B cell (primary cell): Measurements from ENCODE around the gene AFG3L2. TPM values are rescaled to one million over a fixed set of nuclear protein-coding genes. Genes with fewer than 3 reads are reported as not detected.

Source experiments
- ATAC-seq: fragments of 200-7000 bp; cut with Tn5 transposase; one replicate; pipeline ENCODE4 v1.10.0; 2021; ENCODE audit warnings: low read depth, mild to moderate bottlenecking, moderate number of reproducible peaks, moderate library complexity
- CTCF ChIA-PET: fragments of 350-600 bp; sonication (Branson Sonifier 250); formaldehyde crosslinking; loops from one replicate; lab custom pipeline; 2021; ENCODE audit warnings: antibody characterized with exemption, inconsistent platforms; lab: Charles Lee
- POLR2A ChIA-PET: fragments of 350-600 bp; sonication (Branson Sonifier 250); formaldehyde crosslinking; loops from one replicate; lab custom pipeline; 2021; ENCODE audit warnings: antibody characterized with exemption; lab: Charles Lee
- DNase-seq: peaks from one replicate; pipeline ENCODE4 v3.0.0; 2013
- H2AFZ ChIP-seq: 2 replicates; pipeline ENCODE4 v1.6.1; 2012; ENCODE audit warnings: mild to moderate bottlenecking, low read depth, low read length; ENCODE audit not compliant: insufficient read depth, poor library complexity, severe bottlenecking
- H3K27ac ChIP-seq, 2 donors: 1 replicate in 1 of 2; 2 replicates in 1 of 2; pipeline ENCODE4 v1.5.1; 2012 to 2013; ENCODE audit warnings: low read length in 2 of 2, mild to moderate bottlenecking in 2 of 2, moderate library complexity in 1 of 2
- H3K27me3 ChIP-seq, 4 experiments: fragments of 200-600 bp in 1 of 4; sonication (generic) in 1 of 4; replicated peaks in 1 of 4; 1 replicate in 2 of 4; 2 replicates in 2 of 4; pipeline versions ENCODE4 v1.6.1 to v1.7.0; 2013 to 2016; ENCODE audit warnings: low read length in 3 of 4, mild to moderate bottlenecking in 2 of 4, mixed read lengths in 1 of 4, moderate library complexity in 1 of 4; ENCODE audit not compliant: insufficient read depth in 4 of 4, control insufficient read depth in 3 of 4; ENCODE audit errors: control extremely low read depth in 1 of 4
- H3K36me3 ChIP-seq, 2 experiments: replicated peaks in 1 of 2; 1 replicate in 1 of 2; 2 replicates in 1 of 2; pipeline versions ENCODE4 v1.6.1 to v1.7.1; 2013; ENCODE audit warnings: low read length in 1 of 2; ENCODE audit not compliant: insufficient read depth in 2 of 2, control insufficient read depth in 1 of 2; ENCODE audit errors: control extremely low read depth in 1 of 2, extremely low read depth in 1 of 2
- H3K4me1 ChIP-seq, 2 donors: fragments of 200-600 bp in 1 of 2; sonication (generic) in 1 of 2; 1 replicate in 1 of 2; 2 replicates in 1 of 2; pipeline versions ENCODE4 v1.5.1 to v1.6.1; 2013 to 2017; ENCODE audit warnings: low read length in 2 of 2; ENCODE audit not compliant: control insufficient read depth in 2 of 2, insufficient read depth in 2 of 2
- H3K4me2 ChIP-seq: replicated peaks from 2 replicates; pipeline ENCODE3; 2012; ENCODE audit warnings: mild to moderate bottlenecking, low read depth, low read length; ENCODE audit not compliant: poor library complexity, severe bottlenecking
- H3K4me3 ChIP-seq, 5 experiments: fragments of 200-600 bp in 1 of 5; sonication (generic) in 1 of 5; 1 replicate in 3 of 5; 2 replicates in 2 of 5; pipeline versions ENCODE4 v1.5.1 to v1.7.0; 2011 to 2016; ENCODE audit warnings: low read length in 4 of 5, mild to moderate bottlenecking in 4 of 5, low read depth in 2 of 5, control low read depth in 1 of 5, moderate library complexity in 1 of 5; ENCODE audit not compliant: insufficient read depth in 1 of 5; ENCODE audit errors: control extremely low read depth in 1 of 5, extremely low read depth in 1 of 5
- H3K79me2 ChIP-seq: fragments of 200-600 bp; sonication (generic); one replicate; pipeline ENCODE4 v1.6.0; 2016; ENCODE audit warnings: low read length; ENCODE audit not compliant: control insufficient read depth, insufficient read depth
- H3K9ac ChIP-seq: fragments of 200-600 bp; sonication (generic); 2 replicates; pipeline ENCODE4 v1.6.1; 2017; ENCODE audit warnings: mild to moderate bottlenecking, low read length, moderate library complexity
- H3K9me3 ChIP-seq, 3 donors: one replicate each; pipeline versions ENCODE4 v1.6.1 to v1.7.1; 2013; ENCODE audit warnings: low read length in 2 of 3; ENCODE audit not compliant: control insufficient read depth in 2 of 3, insufficient read depth in 1 of 3; ENCODE audit errors: control extremely low read depth in 1 of 3
- H4K20me1 ChIP-seq: 2 replicates; pipeline ENCODE4 v1.6.0; 2012; ENCODE audit warnings: mild to moderate bottlenecking, low read length; ENCODE audit not compliant: insufficient read depth, control insufficient read depth, poor library complexity, severe bottlenecking
- H3K27ac Mint-ChIP-seq: one replicate; pipeline ENCODE4 v1.8.0; 2021; ENCODE audit warnings: mixed read lengths
- H3K27me3 Mint-ChIP-seq: one replicate; pipeline ENCODE4 v1.8.0; 2021; ENCODE audit warnings: mixed read lengths
- H3K4me1 Mint-ChIP-seq: one replicate; pipeline ENCODE4 v1.8.0; 2021; ENCODE audit warnings: mixed read lengths
- H3K4me3 Mint-ChIP-seq: one replicate; pipeline ENCODE4 v1.8.0; 2021; ENCODE audit warnings: mixed read lengths
- H3K9me3 Mint-ChIP-seq: one replicate; pipeline ENCODE4 v1.8.0; 2022; ENCODE audit warnings: mixed read lengths; ENCODE audit not compliant: insufficient read depth
- EZH2 ChIP-seq: IDR thresholded peaks from 2 replicates; pipeline ENCODE4 v1.6.1; 2012; ENCODE audit warnings: borderline replicate concordance, low read depth, mild to moderate bottlenecking, moderate library complexity, low read length; ENCODE audit not compliant: insufficient read depth, poor library complexity, severe bottlenecking
- WGBS: methylation state at CpG from one replicate; pipeline ENCODE4 v1.1.5; 2013; ENCODE audit warnings: missing lambda C conversion rate; ENCODE audit not compliant: insufficient coverage; 5-methylcytosine and 5-hydroxymethylcytosine counted together
- intact Hi-C: fragments of 100-400 bp; cut with micrococcal nuclease; formaldehyde crosslinking; loops from one replicate; pipeline ENCODE4 v1.10.0; 2022
- polyA plus RNA-seq: library from polyadenylated mRNA; depleted of rRNA; stranded (reverse); fragments of >200 nt; gene quantifications from 2 replicates; pipeline ENCODE4 v1.2.3, GENCODE V29; 2012
- total RNA-seq, 2 donors: library from RNA; stranded (reverse); fragments of 120-200 nt in 1 of 2; gene quantifications; 1 replicate in 1 of 2; 2 replicates in 1 of 2; pipeline versions ENCODE4 v1.2.3 to v1.2.4, GENCODE V29; 2013 to 2022
- TF ChIP-seq, protein P1 (sequence below): fragments of 200-600 bp; IDR thresholded peaks from one replicate; pipeline ENCODE4 v1.8.0; 2022; ENCODE audit warnings: antibody characterized with exemption, mild to moderate bottlenecking

The AFG3L2 gene
- total and polyA plus RNA-seq, 2 donors (not counting 1 experiment from before 2014, with no cell fraction given) = 11.9 to 40.7 TPM

DNA sequence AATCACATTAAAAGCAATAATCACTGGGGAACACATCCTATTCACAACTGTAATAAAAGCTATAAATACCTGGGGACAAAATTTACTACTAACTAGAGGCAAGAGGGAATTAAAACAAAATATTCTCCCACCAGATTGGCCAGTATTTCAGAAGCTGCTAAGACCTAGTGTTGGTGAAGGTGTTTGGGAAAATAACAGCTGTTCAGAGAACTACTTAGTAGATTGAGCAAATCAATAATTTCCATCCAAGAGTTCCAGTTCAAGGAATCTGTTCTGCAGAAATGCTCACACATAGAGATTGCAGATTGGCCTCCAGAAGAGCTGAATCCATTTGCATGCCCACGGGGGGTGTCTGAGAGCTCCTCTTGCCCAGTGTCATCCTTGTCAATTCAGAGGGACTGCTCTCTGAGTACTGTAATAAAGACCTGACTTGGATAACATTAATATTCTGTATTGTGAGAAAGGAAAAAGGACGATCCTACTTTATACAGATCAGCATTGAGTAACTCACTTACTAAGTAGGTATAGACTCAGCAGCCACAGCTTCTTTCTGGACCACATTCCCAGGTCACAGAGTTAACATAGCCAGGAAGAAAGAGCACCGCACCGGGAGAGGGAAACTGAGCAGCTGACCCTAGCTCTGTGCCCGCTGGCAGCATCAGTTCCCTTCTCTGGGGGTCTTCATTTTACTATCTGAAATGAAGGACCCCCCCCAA is 63.3 kb downstream of the AFG3L2 start:
- Mint-ChIP-seq H3K4me3 (peak overlapping the region; percentile 6), H3K27me3 (peaks cover 3% of the 10 kb centered on the region), H3K9me3 (peaks cover 5% of the 10 kb centered on the region), H3K27ac (peak overlapping the region; percentile 43), H3K4me1 (peaks cover 61% of the 10 kb centered on the region)
- H3K4me2 ChIP-seq = peak overlapping the region; percentile 61
- H2AFZ ChIP-seq = no peak overlapping the region
- peak overlapping the region; percentile 82 to 84 for H3K27ac ChIP-seq
- intact Hi-C loops = no loop called here
- no peaks in the 10 kb centered on the region for H4K20me1 ChIP-seq
- ChIA-PET CTCF (interaction anchor here (0.6 to 1.7 kb wide), 2 partner anchors 14 to 18 kb away, joined by 4 to 7 read pairs; no protein-coding TSS in a partner anchor), POLR2A (no interaction called here)
- peaks cover 3 to 6% of the 10 kb centered on the region in 2 experiments for H3K36me3 ChIP-seq
- WGBS = 90% methylated on average over 2 of the region's 5 CpGs
- H3K9ac ChIP-seq = no peak overlapping the region
- H3K27me3 ChIP-seq = peaks cover 0 to 3% (median under 1%) of the 10 kb centered on the region in 4 experiments
- no peak for TF ChIP-seq EZH2
- TF ChIP-seq, protein P1, sequence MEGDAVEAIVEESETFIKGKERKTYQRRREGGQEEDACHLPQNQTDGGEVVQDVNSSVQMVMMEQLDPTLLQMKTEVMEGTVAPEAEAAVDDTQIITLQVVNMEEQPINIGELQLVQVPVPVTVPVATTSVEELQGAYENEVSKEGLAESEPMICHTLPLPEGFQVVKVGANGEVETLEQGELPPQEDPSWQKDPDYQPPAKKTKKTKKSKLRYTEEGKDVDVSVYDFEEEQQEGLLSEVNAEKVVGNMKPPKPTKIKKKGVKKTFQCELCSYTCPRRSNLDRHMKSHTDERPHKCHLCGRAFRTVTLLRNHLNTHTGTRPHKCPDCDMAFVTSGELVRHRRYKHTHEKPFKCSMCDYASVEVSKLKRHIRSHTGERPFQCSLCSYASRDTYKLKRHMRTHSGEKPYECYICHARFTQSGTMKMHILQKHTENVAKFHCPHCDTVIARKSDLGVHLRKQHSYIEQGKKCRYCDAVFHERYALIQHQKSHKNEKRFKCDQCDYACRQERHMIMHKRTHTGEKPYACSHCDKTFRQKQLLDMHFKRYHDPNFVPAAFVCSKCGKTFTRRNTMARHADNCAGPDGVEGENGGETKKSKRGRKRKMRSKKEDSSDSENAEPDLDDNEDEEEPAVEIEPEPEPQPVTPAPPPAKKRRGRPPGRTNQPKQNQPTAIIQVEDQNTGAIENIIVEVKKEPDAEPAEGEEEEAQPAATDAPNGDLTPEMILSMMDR = no peak
- H3K79me2 ChIP-seq = no peaks in the 10 kb centered on the region
- DNase-seq = no peak
- peaks cover 61 to 63% of the 10 kb centered on the region in 2 donors for H3K4me1 ChIP-seq
- H3K4me3 ChIP-seq = no peak overlapping the region
- peaks cover 6 to 16% (median 11%) of the 10 kb centered on the region in 3 donors for H3K9me3 ChIP-seq
- no peak for ATAC-seq

DNA sequence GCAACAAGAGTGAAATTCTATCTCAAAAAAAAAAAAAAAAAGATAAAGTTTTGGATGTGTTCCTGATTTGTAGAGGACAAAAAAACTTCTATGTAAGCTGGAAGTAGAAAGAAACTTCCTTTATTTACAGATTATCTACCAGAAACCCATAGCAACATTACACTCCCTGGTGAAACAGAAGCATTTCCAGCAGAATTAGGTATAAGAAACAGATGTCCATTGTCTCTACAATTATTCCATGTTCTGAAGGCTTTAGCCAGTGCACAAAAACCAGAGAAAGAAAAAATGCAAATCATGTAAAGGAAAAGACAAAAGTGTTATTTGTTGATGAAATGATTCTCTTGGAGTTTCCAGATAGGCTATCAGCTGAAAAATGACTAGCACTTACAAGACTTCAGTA is 64.1 kb downstream of the AFG3L2 start:
- peaks cover 3% of the 10 kb centered on the region for H3K27me3 Mint-ChIP-seq
- Histone ChIP-seq H3K4me1 (peaks cover 54 to 59% of the 10 kb centered on the region in 2 donors), H3K79me2 (no peaks in the 10 kb centered on the region), H3K27me3 (peaks cover 0 to 3% (median 2%) of the 10 kb centered on the region in 4 experiments), H3K4me2 (no peak overlapping the region), H3K4me3 (no peak overlapping the region), H3K9ac (no peak overlapping the region), H3K27ac (peak overlapping the region in 1 of 2 donors; percentile 84), H3K36me3 (peaks cover 3 to 6% of the 10 kb centered on the region in 2 experiments), H4K20me1 (no peaks in the 10 kb centered on the region), H3K9me3 (peaks cover 6 to 16% (median 11%) of the 10 kb centered on the region in 3 donors), H2AFZ (no peak overlapping the region)
- peaks cover 54% of the 10 kb centered on the region for H3K4me1 Mint-ChIP-seq
- H3K9me3 Mint-ChIP-seq = peaks cover 5% of the 10 kb centered on the region
- TF ChIP-seq, protein P1 = no peak
- no peak for TF ChIP-seq EZH2
- POLR2A ChIA-PET = no interaction called here
- DNase-seq (no peak), ATAC-seq (no peak)
- H3K27ac Mint-ChIP-seq = no peak overlapping the region
- intact Hi-C loops = no loop called here
- CTCF ChIA-PET = interaction anchor here (0.6 kb wide), 1 partner anchor 17 kb away, joined by 4 read pairs; no protein-coding TSS in a partner anchor
- H3K4me3 Mint-ChIP-seq = no peak overlapping the region
